Right forelimb (tissue), 1 donor: Measurements from ENCODE around the gene S100A3.
A peak's percentile ranks its signal among the peaks of the same experiment; 100 is the strongest.
"Not testable (repeated sequence)": the region's sequence is repeated elsewhere in the genome, so short reads cannot be mapped to it uniquely, and the experiment has no call there.

Experiments used
- DNase-seq: peaks from one replicate; pipeline ENCODE4 v3.0.0-alpha.2; 2018

Gene S100A3

DNA sequence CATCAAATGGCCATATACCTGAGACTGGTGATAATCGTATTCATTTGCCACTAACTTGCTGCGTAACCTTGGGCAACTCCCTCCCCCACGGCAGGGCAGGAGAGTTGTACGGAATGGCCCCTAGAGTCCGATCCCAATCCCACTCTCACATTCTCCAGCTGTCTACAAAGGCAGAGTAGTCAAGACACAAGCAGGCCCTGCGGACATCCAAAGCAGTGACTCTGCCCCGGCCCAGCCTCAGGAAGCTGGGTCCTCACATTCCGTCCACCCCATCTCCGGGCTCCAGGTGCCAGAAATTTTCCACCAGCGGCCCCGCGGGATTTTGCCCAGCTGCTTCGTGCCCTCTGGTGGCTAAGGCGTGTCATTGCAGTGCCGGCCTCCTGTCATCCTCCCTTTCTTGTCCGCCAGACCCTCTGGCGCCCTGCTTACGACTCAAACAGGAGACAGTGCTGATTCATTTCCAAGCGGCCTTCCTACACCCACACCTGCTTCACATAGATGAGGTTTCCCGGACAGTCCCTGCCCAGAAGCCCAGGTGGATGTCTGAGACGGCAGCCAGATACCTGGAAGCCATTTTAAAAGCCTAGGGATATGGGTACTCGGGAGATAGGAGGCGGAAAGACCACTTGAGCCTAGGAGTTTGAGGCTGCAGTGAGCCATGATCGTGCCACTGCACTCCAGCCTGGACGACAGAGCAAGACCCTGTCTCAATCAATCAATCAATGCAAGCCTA, 19.5 kb upstream of the S100A3 start:
- peak; percentile 95 for DNase-seq

DNA sequence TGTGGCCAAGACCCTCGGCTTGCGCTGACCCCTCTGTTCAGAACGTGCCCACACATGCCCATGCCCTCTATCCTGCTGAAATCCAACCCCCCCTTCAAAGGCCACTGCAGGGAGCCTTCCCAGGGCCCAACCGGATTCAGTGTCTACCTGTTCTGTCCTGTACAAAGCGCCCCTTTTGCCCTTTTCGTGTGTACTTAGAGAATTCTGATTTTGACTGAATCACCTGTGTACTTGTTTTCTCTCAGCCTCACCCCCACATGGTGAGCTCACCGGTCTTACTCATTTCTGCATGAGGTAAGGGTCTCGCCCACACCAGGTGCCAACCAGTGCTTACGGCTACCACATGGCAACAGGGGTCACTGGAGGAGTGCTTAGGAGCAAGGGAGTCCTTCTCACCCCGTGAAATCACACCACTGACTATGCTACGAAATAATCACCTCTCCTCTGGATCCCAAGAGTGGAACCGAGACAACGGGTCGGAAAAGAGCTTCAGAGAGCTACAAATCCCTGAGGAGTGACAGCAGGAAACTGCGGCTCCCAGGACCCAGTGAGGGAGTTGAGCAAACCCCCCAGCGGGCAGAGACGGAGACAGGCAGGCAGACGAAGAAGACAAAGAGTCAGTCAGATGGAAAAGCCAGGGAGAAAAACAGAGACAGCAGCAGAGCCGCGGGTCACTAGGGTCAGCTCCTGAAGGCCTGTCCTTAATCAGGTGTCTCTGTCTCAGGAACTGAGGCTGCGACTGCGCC, 18.7 kb upstream of the S100A3 start:
- no peak for DNase-seq

- DNase-seq, result peak; percentile 88
Observed at GRCh38 chr1:153566414-153567371, 17.6 kb upstream of the S100A3 start.

DNA sequence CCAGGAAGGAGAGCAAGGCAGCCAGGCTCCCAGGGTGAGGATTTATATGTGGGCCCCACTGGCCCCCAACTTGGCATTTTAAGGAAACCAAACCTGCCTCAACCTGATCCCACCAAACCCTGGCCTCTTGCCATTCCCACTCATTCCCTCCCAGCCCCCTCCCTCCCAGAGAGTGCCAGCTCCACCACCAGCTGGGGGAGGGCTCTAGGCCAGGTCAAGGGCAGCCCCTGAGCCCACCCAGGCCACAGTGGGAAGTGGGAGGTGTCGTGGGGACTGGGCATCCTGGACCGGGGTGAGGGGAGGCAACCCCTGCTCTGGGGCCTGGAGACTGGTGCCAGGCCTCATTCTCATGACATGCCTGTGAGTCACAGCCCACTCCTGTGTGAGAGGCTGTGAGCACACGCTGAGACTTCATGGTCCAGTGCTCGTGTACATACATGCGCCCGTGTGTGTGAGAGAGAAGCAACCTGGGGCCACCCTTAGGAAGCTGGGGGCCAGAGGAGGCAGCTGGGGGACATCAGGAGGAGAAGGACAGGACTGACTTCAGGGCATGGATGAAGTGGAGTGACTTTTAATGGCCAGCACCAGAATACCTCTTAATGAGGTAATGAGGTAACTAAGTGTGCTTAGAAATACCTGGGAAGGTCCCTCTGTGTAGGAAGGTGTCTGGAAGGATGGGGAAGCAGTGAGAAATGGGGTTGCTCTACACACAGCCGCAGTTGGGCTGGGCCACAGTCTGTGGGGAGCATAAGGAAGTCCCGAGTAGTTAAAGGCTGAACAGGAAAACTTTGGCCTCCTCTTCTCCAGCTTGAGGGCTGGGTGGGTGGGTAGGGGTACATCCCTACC, 16.7 kb upstream of the S100A3 start, which contains the start of gene S100A2:
S100A2 (minus strand) TSS at position 316 of the 846 bp plus-strand sequence. CDS start 1,967 bp downstream, outside the sequence.
- no peak for DNase-seq

DNA sequence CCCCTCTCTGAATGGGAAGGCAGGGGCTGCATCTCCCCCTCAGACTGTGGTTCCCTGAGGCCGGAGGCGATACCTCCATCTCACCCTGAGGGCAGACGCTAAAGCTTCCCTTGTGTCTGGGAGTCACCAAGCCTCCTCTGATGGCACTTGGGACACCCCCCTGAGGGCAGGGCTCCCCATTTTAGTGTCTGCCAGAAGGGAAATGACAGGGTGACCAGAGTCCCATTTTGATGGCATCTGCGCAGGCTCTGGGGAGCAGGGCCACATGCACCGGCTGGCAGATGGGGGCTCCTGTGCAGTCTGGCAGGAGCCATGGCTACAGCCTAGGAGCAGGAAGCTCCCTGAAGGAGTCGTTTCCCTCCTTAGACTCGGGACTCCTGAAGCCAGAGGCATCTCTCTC, 14.9 kb upstream of the S100A3 start:
- DNase-seq, result no peak

GRCh38 chr1:153563483-153563901, 14.4 kb upstream of the S100A3 start:
- DNase-seq, result no peak

- DNase-seq, result not testable (repeated sequence)
Observed at GRCh38 chr1:153562021-153562420, 13.0 kb upstream of the S100A3 start.

DNA sequence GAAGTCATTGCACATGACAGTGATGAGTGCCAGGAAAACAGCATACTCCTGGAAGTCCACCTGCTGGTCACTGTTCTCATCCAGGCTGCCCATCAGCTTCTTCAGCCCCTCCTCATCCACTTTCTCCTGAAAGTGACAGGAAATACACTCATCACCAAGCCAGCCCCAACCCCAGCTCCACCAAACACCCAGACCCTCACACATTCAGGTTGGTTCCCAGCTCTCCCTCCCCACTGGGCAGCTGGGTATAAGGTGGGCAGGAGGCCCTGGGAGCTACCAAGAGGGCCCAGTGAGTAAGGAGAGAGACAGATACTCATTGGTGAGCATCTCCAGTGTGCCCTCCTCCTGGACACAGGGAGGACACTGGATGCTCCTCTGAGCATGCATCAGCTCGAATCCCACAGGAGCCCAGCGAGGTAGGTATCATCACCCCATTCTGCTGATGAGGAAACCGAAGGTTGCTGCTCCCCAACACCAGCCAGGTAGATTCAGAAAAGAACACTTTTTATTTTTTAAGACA, 12.5 kb upstream of the S100A3 start:
- no peak for DNase-seq

DNA sequence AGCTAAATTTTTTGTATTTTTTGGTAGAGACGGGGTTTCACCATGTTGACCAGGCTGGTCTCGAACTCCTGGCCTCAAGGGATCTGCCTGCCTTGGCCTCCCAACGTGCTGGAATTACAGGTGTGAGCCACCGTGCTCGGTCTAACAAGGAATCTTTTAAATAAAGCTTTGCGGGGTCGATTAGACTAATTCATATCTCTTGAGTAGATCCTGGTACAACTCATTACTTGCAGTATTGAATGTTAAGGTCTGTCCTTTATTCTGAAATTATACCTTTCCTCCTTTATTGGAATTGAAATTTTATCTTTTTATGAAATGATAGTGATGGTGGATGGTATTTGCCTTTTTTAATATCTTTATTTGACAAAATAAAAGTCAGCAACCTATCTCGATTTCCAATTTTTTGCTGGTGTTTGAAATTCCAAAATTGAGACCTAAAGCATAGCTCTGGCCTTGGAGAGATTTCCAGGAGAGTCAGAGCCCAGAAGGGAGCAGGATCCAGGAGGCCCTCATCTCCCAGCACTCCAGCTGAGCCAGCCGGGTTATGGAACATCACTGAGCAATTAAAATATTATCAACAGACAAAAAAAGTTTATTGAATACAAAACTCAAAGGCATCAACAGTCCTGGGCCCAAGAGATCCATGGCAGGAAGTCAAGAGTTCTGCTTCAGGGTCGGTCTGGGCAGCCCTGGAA, 11.9 kb upstream of the S100A3 start:
- DNase-seq, result no peak

GRCh38 chr1:153560241-153560640, 11.2 kb upstream of the S100A3 start:
- DNase-seq, result no peak

GRCh38 chr1:153557877-153558276, 8.8 kb upstream of the S100A3 start:
- DNase-seq, result no peak

DNA sequence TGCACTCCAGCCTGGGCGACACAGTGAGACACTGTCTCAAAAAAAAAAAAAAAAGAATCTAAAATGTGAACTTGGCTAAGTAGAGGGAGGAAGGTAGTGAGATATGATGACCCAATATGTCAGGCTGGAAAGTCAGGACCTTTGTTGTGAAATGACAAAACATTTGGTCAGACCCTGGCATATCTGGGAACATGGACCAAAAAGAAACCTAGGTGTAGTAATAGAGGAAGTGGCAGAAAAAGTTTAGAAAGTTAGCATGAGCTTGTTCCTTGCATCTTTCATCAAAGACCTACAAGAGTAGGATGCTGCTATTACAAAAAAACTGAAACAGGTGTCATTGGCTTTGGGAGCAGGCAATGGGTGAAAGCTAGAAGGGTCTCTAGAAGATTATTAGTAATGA, 7.3 kb upstream of the S100A3 start:
- no peak for DNase-seq

DNA sequence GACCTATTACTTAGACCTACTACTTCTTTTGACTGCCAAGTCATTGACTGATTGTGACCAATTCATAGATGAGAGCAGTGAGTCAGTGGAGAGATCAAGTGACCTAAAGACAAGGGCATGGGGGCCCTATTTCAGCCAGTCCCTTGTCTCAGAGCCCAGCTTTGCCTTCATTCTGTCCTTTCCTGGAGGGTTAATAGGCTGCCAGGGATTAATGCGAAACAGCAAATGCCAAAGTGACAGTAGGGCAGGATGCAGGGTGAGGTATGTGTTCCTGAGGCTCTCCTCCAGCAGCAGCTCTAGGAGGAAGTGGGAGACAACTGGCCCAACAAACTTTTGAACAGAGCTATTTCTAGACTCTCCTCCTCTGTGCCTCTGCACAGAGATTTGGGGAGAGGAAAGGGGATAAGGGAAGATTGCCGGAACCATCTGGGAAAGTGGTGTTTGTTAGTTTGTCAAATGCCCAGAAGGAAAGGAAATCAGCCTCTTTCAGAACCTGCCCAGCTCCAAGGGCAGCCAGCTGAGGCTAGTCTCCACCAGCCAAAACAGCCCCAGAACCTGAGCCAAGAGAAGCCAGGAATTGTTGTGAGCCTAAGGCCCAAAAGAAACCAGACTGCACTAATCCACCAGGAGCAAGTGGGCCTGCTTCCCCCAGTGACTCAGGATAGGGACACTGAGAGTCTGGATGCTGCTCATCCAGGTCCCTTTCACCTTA, 4.9 kb upstream of the S100A3 start:
- no peak for DNase-seq

GRCh38 chr1:153553096-153553495, 4.0 kb upstream of the S100A3 start:
- no peak for DNase-seq

- no peak for DNase-seq
Observed at GRCh38 chr1:153552335-153552734, 3.3 kb upstream of the S100A3 start.

DNA sequence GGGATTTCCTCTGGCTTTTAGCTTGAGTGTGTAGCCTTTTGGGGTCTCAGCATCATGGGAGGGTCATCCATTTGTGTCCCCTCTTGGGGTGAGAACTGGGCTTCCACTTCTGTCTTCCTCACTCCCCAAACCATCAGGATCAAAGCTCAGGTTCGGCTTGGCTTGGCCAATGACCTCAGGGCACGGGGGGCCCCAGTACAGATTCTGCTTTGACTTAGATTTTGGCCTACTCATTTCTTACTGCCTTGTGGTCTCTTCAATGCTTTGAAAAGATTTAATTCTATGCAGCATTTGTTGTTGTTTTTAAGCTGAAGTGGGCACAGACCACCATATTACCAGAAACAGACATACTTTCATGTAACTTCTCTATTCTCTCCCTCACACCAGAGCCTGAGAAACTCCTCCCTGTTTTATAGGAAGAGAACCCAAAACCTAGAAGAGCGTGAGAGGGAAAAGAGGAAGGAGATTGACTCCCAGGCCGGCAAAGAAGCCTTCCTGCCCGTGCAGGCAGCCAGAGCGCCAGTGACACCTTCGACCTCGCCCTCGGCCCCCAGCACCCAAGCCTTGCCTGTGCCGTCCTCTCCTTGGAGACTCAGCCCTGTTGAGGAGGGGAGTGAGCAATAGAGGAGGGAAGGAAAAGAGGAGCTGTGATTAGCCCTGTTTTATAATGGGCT, 1.9 kb upstream of the S100A3 start:
- no peak for DNase-seq

- no peak for DNase-seq
Observed at GRCh38 chr1:153550398-153550758, 1.3 kb upstream of the S100A3 start.

DNA sequence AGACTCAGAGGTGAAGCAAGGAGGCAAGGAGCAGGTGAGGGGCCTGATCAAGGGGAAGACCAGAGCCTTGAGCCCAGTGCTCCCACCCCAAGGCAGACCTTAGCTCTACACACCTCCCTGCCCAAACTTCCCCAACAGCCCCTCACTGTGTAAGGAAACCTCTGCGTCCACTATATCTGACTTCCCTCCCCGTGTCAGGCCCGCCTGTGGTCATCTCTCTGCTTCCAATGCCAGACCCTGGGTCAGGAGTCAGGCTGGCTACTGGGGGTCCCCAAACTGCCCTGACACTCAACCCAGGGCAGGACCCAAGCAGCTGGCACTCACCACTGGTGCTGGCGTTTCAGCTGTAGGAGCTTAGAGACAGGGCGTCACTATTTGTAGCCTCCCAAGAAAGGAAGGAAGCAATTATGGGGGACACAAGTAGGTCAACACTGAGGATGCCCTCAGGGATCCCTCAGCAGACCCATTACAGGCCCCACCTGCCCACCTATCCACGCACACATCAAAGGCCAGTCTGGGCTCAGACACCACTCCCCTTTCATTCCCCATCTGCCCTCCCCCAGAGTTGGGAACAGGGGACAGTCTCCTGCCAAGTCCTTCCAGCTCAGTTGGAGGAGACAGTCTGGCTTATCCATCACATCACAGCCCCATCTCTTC, 811 bp upstream of the S100A3 start:
- DNase-seq, result no peak
